Spleen (tissue), 11 donors: ENCODE measurements around the gene SLIT3. TPM values are rescaled to one million over a fixed set of nuclear protein-coding genes. Genes with fewer than 3 reads are reported as not detected.

ENCODE experiments used
- DNase-seq: peaks from one replicate; pipeline ENCODE4 v3.0.0-alpha.2; 2020
- H3K27ac ChIP-seq, 8 donors: fragments of 200-600 bp; sonication (generic) in 7 of 8; 1 replicate in 4 of 8; 2 replicates in 4 of 8; pipeline versions ENCODE4 v1.5.0 to v1.8.0; 2016 to 2021; ENCODE audit warnings: inconsistent platforms in 4 of 8, mild to moderate bottlenecking in 4 of 8, moderate library complexity in 1 of 8
- H3K27me3 ChIP-seq, 7 donors: fragments of 200-600 bp; sonication (generic) in 6 of 7; replicated peaks in 1 of 7; 1 replicate in 4 of 7; 2 replicates in 3 of 7; pipeline versions ENCODE4 v1.5.0 to v1.8.0; 2016 to 2021; ENCODE audit warnings: inconsistent platforms in 3 of 7, mild to moderate bottlenecking in 1 of 7
- H3K36me3 ChIP-seq, 6 donors: fragments of 200-600 bp; sonication (generic) in 5 of 6; 1 replicate in 4 of 6; 2 replicates in 2 of 6; pipeline versions ENCODE4 v1.5.0 to v1.8.0; 2016 to 2021; ENCODE audit warnings: inconsistent platforms in 2 of 6
- H3K4me1 ChIP-seq, 6 donors: fragments of 200-600 bp; sonication (generic) in 5 of 6; 1 replicate in 3 of 6; 2 replicates in 3 of 6; pipeline versions ENCODE4 v1.5.0 to v1.8.0; 2016 to 2021; ENCODE audit warnings: inconsistent platforms in 3 of 6
- H3K4me3 ChIP-seq, 8 donors: fragments of 200-600 bp; sonication (generic) in 7 of 8; 1 replicate in 4 of 8; 2 replicates in 4 of 8; pipeline versions ENCODE4 v1.5.0 to v1.8.0; 2016 to 2021; ENCODE audit warnings: inconsistent platforms in 4 of 8, mild to moderate bottlenecking in 4 of 8, moderate library complexity in 2 of 8
- H3K9me3 ChIP-seq, 8 donors: fragments of 200-600 bp; sonication (generic) in 7 of 8; 1 replicate in 4 of 8; 2 replicates in 4 of 8; pipeline versions ENCODE4 v1.5.0 to v1.8.0; 2016 to 2021; ENCODE audit warnings: inconsistent platforms in 4 of 8
- CTCF ChIP-seq, 11 experiments: fragments of 200-600 bp in 7 of 11; fragments of 450-650 bp in 4 of 11; sonication (generic) in 4 of 11; IDR thresholded peaks in 8 of 11; conservative IDR thresholded peaks in 3 of 11; 1 replicate in 7 of 11; 2 replicates in 4 of 11; pipeline versions ENCODE4 v1.4.0 to v1.8.0; 2016 to 2021; ENCODE audit warnings: antibody characterized with exemption in 11 of 11, inconsistent platforms in 4 of 11, mild to moderate bottlenecking in 1 of 11
- POLR2A ChIP-seq, 3 donors: fragments of 450-650 bp; IDR thresholded peaks; one replicate each; pipeline ENCODE4 v1.5.1; 2017; ENCODE audit warnings: antibody characterized with exemption in 3 of 3, mild to moderate bottlenecking in 1 of 3
- POLR2AphosphoS5 ChIP-seq, 3 donors: sonication (generic); formaldehyde crosslinking; IDR thresholded peaks; one replicate each; pipeline ENCODE4 v1.5.1; 2017; ENCODE audit warnings: antibody characterized with exemption in 3 of 3
- WGBS, 5 donors: extraction: QIAGEN DNeasy Blood & Tissue Kit in 3 of 5; methylation state at CpG; one replicate each; pipeline versions ENCODE4 v1.1.5 to v1.1.7; 2013 to 2018; 5-methylcytosine and 5-hydroxymethylcytosine counted together
- intact Hi-C: fragments of 100-400 bp; cut with DNase I; formaldehyde crosslinking; loops from one replicate; pipeline ENCODE4 v1.15.0; 2023; ENCODE audit warnings: low total_unique reads
- polyA plus RNA-seq, 3 donors: library from polyadenylated mRNA; stranded (reverse); fragments of 200-250 nt; gene quantifications; one replicate each; pipeline ENCODE4 v1.2.1, GENCODE V29; 2013
- total RNA-seq, 7 donors: library from RNA; depleted of rRNA in 3 of 7; stranded (reverse); fragments of >200 nt in 3 of 7; fragmentation: NEBNext Ultra II Directional in 4 of 7; extraction: Animal tissue kit (Norgen Biotek cat#: 25700) in 4 of 7; gene quantifications; one replicate each; pipeline versions ENCODE4 v1.1.0 to v1.2.1, GENCODE V29; 2016 to 2021
- donor health status: healthy with polysubstance abuse.
- donor health status: DM: no; HTN: no; CAD: no; lungs with moderate emphysema.
- donor health status: DM: no; HTN: no; CAD: no.
- donor health status: Bipolar disorder and iron deficiency.
- donor health status: healthy.
- donor health status: DM: no; HTN: no; CAD: no.
- donor health status: DM: yes; HTN: yes; CAD: no.

The SLIT3 gene
- total and polyA plus RNA-seq, 10 donors: 0.33 to 54.0 (median 13.2) TPM

- Histone ChIP-seq H3K9me3 (no peaks in the 10 kb centered on the region), H3K4me1 (peaks cover 0 to 6% (median 0%) of the 10 kb centered on the region in 6 donors), H3K27ac (no peak overlapping the region), H3K4me3 (no peak overlapping the region), H3K36me3 (no peaks in the 10 kb centered on the region), H3K27me3 (peaks cover 0 to 5% (median 0%) of the 10 kb centered on the region in 7 donors)
- intact Hi-C loops: no loop called here
- 81 to 90% (median 84%) methylated on average over 5 of the region's 5 CpGs for WGBS, 5 donors
- TF ChIP-seq POLR2AphosphoS5 (IDR thresholded peaks at IDR 0.05) (no peak), CTCF (IDR thresholded peaks at IDR 0.05 in 8 of 11, conservative IDR thresholded peaks at IDR 0.05 in 3 of 11) (no peak), POLR2A (IDR thresholded peaks at IDR 0.05) (no peak)
- no peak for DNase-seq
Observed at GRCh38 chr5:168659286-168659847, 641.6 kb downstream of the SLIT3 start.

GRCh38 chr5:168658394-168658793 lies 642.5 kb downstream of the SLIT3 start:
- Histone ChIP-seq H3K9me3 (no peaks in the 10 kb centered on the region), H3K4me3 (no peak overlapping the region), H3K27ac (no peak overlapping the region), H3K4me1 (peaks cover 0 to 13% (median 4%) of the 10 kb centered on the region in 6 donors), H3K27me3 (peaks cover 0 to 5% (median 0%) of the 10 kb centered on the region in 7 donors), H3K36me3 (no peaks in the 10 kb centered on the region)
- TF ChIP-seq POLR2A (IDR thresholded peaks at IDR 0.05): no peak
- TF ChIP-seq POLR2AphosphoS5 (IDR thresholded peaks at IDR 0.05): no peak
- no peak for TF ChIP-seq CTCF (IDR thresholded peaks at IDR 0.05 in 8 of 11, conservative IDR thresholded peaks at IDR 0.05 in 3 of 11)
- intact Hi-C loops: no loop called here
- WGBS, 5 donors: 78 to 90% (median 79%) methylated on average over 2 of the region's 2 CpGs
- DNase-seq: no peak

- 61 to 83% (median 71%) methylated on average over 3 of the region's 3 CpGs for WGBS, 5 donors
- no peaks in the 10 kb centered on the region for H3K36me3 ChIP-seq
- no peak for DNase-seq
- H3K27me3 ChIP-seq: peaks cover 0 to 5% (median 0%) of the 10 kb centered on the region in 7 donors
- no peaks in the 10 kb centered on the region for H3K9me3 ChIP-seq
- TF ChIP-seq CTCF (IDR thresholded peaks at IDR 0.05 in 8 of 11, conservative IDR thresholded peaks at IDR 0.05 in 3 of 11): no peak
- no peak for TF ChIP-seq POLR2A (IDR thresholded peaks at IDR 0.05)
- TF ChIP-seq POLR2AphosphoS5 (IDR thresholded peaks at IDR 0.05): no peak
- intact Hi-C loops: no loop called here
- H3K4me1 ChIP-seq: peaks cover 0 to 13% (median 7%) of the 10 kb centered on the region in 6 donors
- H3K4me3 ChIP-seq: no peak overlapping the region
- H3K27ac ChIP-seq: no peak overlapping the region
Observed at GRCh38 chr5:168656633-168657032, 644.3 kb downstream of the SLIT3 start.

GRCh38 chr5:168655316-168655715 lies 645.6 kb downstream of the SLIT3 start:
- Histone ChIP-seq H3K4me3 (no peak overlapping the region), H3K9me3 (no peaks in the 10 kb centered on the region), H3K36me3 (no peaks in the 10 kb centered on the region), H3K4me1 (peaks cover 0 to 13% (median 7%) of the 10 kb centered on the region in 6 donors), H3K27ac (peak overlapping the region in 5 of 8 donors; percentile 45 to 77 (median 64)), H3K27me3 (no peaks in the 10 kb centered on the region)
- TF ChIP-seq POLR2A (IDR thresholded peaks at IDR 0.05) (no peak), POLR2AphosphoS5 (IDR thresholded peaks at IDR 0.05) (no peak), CTCF (IDR thresholded peaks at IDR 0.05 in 8 of 11, conservative IDR thresholded peaks at IDR 0.05 in 3 of 11) (no peak)
- 73 to 90% (median 77%) methylated on average over 5 of the region's 5 CpGs for WGBS, 5 donors
- no peak for DNase-seq
- intact Hi-C loops: no loop called here
